ENCODE data around the gene SYNPO.

SYNPO gene

GRCh38 chr5:150624334-150625163 is 15.9 kb upstream of the SYNPO start:
- peak in 33 of 56 donors; percentile 15 to 81 (median 47) for DNase-seq

- DNase-seq, result no peak
Observed at GRCh38 chr5:150625164-150625535, 15.3 kb upstream of the SYNPO start.

GRCh38 chr5:150625831-150626746 is 14.4 kb upstream of the SYNPO start:
- peak in 3 of 56 donors; percentile 68 to 70 (median 70) for DNase-seq

GRCh38 chr5:150626853-150627276 is 13.6 kb upstream of the SYNPO start:
- peak in 28 of 56 donors; percentile 18 to 81 (median 52) for DNase-seq

- no peak for DNase-seq
Observed at GRCh38 chr5:150627731-150628545, 12.5 kb upstream of the SYNPO start.

- no peak for DNase-seq
Observed at GRCh38 chr5:150628936-150629485, 11.4 kb upstream of the SYNPO start.

- DNase-seq, result no peak
Observed at GRCh38 chr5:150630016-150630415, 10.4 kb upstream of the SYNPO start.

GRCh38 chr5:150630461-150631325 is 9.8 kb upstream of the SYNPO start:
- DNase-seq, result no peak

GRCh38 chr5:150631326-150631701 is 9.1 kb upstream of the SYNPO start:
- DNase-seq, result no peak

GRCh38 chr5:150632305-150633160 is 7.9 kb upstream of the SYNPO start:
- no peak for DNase-seq

- DNase-seq, result no peak
Observed at GRCh38 chr5:150633429-150633828, 7.0 kb upstream of the SYNPO start.

- DNase-seq, result peak in 4 of 56 donors; percentile 16 to 45 (median 22)
Observed at GRCh38 chr5:150636391-150637244, 3.8 kb upstream of the SYNPO start.

GRCh38 chr5:150637245-150638052 is 3.0 kb upstream of the SYNPO start:
- DNase-seq, result no peak

- no peak for DNase-seq
Observed at GRCh38 chr5:150638053-150638444, 2.4 kb upstream of the SYNPO start.

GRCh38 chr5:150638488-150639376 is 1.7 kb upstream of the SYNPO start:
- DNase-seq, result no peak

GRCh38 chr5:150639377-150639692 is 1.1 kb upstream of the SYNPO start:
- no peak for DNase-seq
